ENCODE results near the gene NMBR.
"Not testable (repeated sequence)": the region's sequence is repeated elsewhere in the genome, so short reads cannot be mapped to it uniquely, and the experiment has no call there.

The NMBR gene

GRCh38 chr6:142171351-142171750 is 24.4 kb upstream of the NMBR start:
- Mint-ChIP-seq H3K4me3 (no peak overlapping the region), H3K27me3 (ENCODE audit: low read depth) (no peaks in the 10 kb centered on the region), H3K27ac (no peak overlapping the region), H3K9me3 (no peaks in the 10 kb centered on the region), H3K4me1 (ENCODE audit: low read depth) (no peaks in the 10 kb centered on the region), H3K36me3 (ENCODE audit: low read depth) (peaks cover 34% of the 10 kb centered on the region)

GRCh38 chr6:142167486-142167885 is 20.6 kb upstream of the NMBR start:
- Mint-ChIP-seq H3K27me3 (ENCODE audit: low read depth) (no peaks in the 10 kb centered on the region), H3K4me3 (no peak overlapping the region), H3K9me3 (no peaks in the 10 kb centered on the region), H3K4me1 (ENCODE audit: low read depth) (no peaks in the 10 kb centered on the region), H3K27ac (no peak overlapping the region), H3K36me3 (ENCODE audit: low read depth) (peaks cover 10% of the 10 kb centered on the region)

GRCh38 chr6:142167071-142167470 is 20.1 kb upstream of the NMBR start:
- Mint-ChIP-seq H3K27ac (no peak overlapping the region), H3K4me3 (no peak overlapping the region), H3K9me3 (no peaks in the 10 kb centered on the region), H3K27me3 (ENCODE audit: low read depth) (no peaks in the 10 kb centered on the region), H3K36me3 (ENCODE audit: low read depth) (peaks cover 6% of the 10 kb centered on the region), H3K4me1 (ENCODE audit: low read depth) (no peaks in the 10 kb centered on the region)

GRCh38 chr6:142165227-142165626 is 18.3 kb upstream of the NMBR start:
- H3K36me3 Mint-ChIP-seq (ENCODE audit: low read depth): peaks cover under 1% of the 10 kb centered on the region
- no peak overlapping the region for H3K4me3 Mint-ChIP-seq
- H3K27ac Mint-ChIP-seq: no peak overlapping the region
- H3K27me3 Mint-ChIP-seq (ENCODE audit: low read depth): no peaks in the 10 kb centered on the region
- no peaks in the 10 kb centered on the region for H3K4me1 Mint-ChIP-seq (ENCODE audit: low read depth)
- H3K9me3 Mint-ChIP-seq: no peaks in the 10 kb centered on the region

GRCh38 chr6:142162780-142163179 is 15.9 kb upstream of the NMBR start:
- H3K27ac Mint-ChIP-seq: no peak overlapping the region
- H3K36me3 Mint-ChIP-seq (ENCODE audit: low read depth): no peaks in the 10 kb centered on the region
- no peak overlapping the region for H3K4me3 Mint-ChIP-seq
- no peaks in the 10 kb centered on the region for H3K9me3 Mint-ChIP-seq
- no peaks in the 10 kb centered on the region for H3K27me3 Mint-ChIP-seq (ENCODE audit: low read depth)
- H3K4me1 Mint-ChIP-seq (ENCODE audit: low read depth): peaks cover 4% of the 10 kb centered on the region

- H3K4me3 Mint-ChIP-seq, H3K27ac Mint-ChIP-seq: not testable (repeated sequence)
These were observed 9.8 kb upstream of the NMBR start for GRCh38 chr6:142156758-142157068.

GRCh38 chr6:142155895-142156757 is 9.2 kb upstream of the NMBR start:
- no peak overlapping the region for H3K4me3 Mint-ChIP-seq
- no peaks in the 10 kb centered on the region for H3K36me3 Mint-ChIP-seq (ENCODE audit: low read depth)
- no peak overlapping the region for H3K27ac Mint-ChIP-seq
- no peaks in the 10 kb centered on the region for H3K27me3 Mint-ChIP-seq (ENCODE audit: low read depth)
- H3K4me1 Mint-ChIP-seq (ENCODE audit: low read depth): peaks cover 15% of the 10 kb centered on the region
- H3K9me3 Mint-ChIP-seq: no peaks in the 10 kb centered on the region

More at GRCh38 chr6:142156758-142157068, 9.8 kb upstream of the NMBR start:
- H3K4me1 Mint-ChIP-seq (ENCODE audit: low read depth): peaks cover 14% of the 10 kb centered on the region
- H3K9me3 Mint-ChIP-seq; H3K27me3 Mint-ChIP-seq (ENCODE audit: low read depth); H3K36me3 Mint-ChIP-seq (ENCODE audit: low read depth): not testable (repeated sequence)

GRCh38 chr6:142155091-142155490 is 8.2 kb upstream of the NMBR start:
- no peak overlapping the region for H3K27ac Mint-ChIP-seq
- H3K36me3 Mint-ChIP-seq (ENCODE audit: low read depth): peaks cover 7% of the 10 kb centered on the region
- H3K4me1 Mint-ChIP-seq (ENCODE audit: low read depth): peaks cover 17% of the 10 kb centered on the region

GRCh38 chr6:142154336-142154735 is 7.4 kb upstream of the NMBR start:
- Mint-ChIP-seq H3K27ac (no peak overlapping the region), H3K4me1 (ENCODE audit: low read depth) (peaks cover 21% of the 10 kb centered on the region), H3K27me3 (ENCODE audit: low read depth) (no peaks in the 10 kb centered on the region), H3K36me3 (ENCODE audit: low read depth) (peaks cover 7% of the 10 kb centered on the region), H3K9me3 (no peaks in the 10 kb centered on the region), H3K4me3 (no peak overlapping the region)

More at GRCh38 chr6:142155091-142155490, 8.2 kb upstream of the NMBR start:
- Mint-ChIP-seq H3K9me3 (no peaks in the 10 kb centered on the region), H3K27me3 (ENCODE audit: low read depth) (no peaks in the 10 kb centered on the region), H3K4me3 (no peak overlapping the region)

- Mint-ChIP-seq H3K4me3 (no peak overlapping the region), H3K9me3 (no peaks in the 10 kb centered on the region), H3K36me3 (ENCODE audit: low read depth) (peaks cover 11% of the 10 kb centered on the region), H3K27ac (no peak overlapping the region), H3K27me3 (ENCODE audit: low read depth) (no peaks in the 10 kb centered on the region), H3K4me1 (ENCODE audit: low read depth) (peaks cover 28% of the 10 kb centered on the region)
These were observed 6.3 kb upstream of the NMBR start for GRCh38 chr6:142153196-142153595.

- Mint-ChIP-seq H3K27me3 (ENCODE audit: low read depth) (no peaks in the 10 kb centered on the region), H3K36me3 (ENCODE audit: low read depth) (peaks cover 12% of the 10 kb centered on the region), H3K9me3 (no peaks in the 10 kb centered on the region), H3K27ac (no peak overlapping the region), H3K4me1 (ENCODE audit: low read depth) (peaks cover 32% of the 10 kb centered on the region), H3K4me3 (no peak overlapping the region)
These were observed 5.8 kb upstream of the NMBR start for GRCh38 chr6:142152746-142153145.

- H3K9me3 Mint-ChIP-seq; H3K4me1 Mint-ChIP-seq (ENCODE audit: low read depth); H3K4me3 Mint-ChIP-seq; H3K36me3 Mint-ChIP-seq (ENCODE audit: low read depth); H3K27me3 Mint-ChIP-seq (ENCODE audit: low read depth); H3K27ac Mint-ChIP-seq: not testable (repeated sequence)
These were observed 5.4 kb downstream of the NMBR start for GRCh38 chr6:142141531-142141930.

GRCh38 chr6:142138876-142139275 is 8.0 kb downstream of the NMBR start:
- Mint-ChIP-seq H3K36me3 (ENCODE audit: low read depth) (no peaks in the 10 kb centered on the region), H3K4me1 (ENCODE audit: low read depth) (no peaks in the 10 kb centered on the region), H3K4me3 (no peak overlapping the region), H3K9me3 (no peaks in the 10 kb centered on the region), H3K27ac (no peak overlapping the region), H3K27me3 (ENCODE audit: low read depth) (peaks cover 6% of the 10 kb centered on the region)

- Mint-ChIP-seq H3K27ac (no peak within 1 kb of the TSS), H3K4me3 (no peak within 1 kb of the TSS), H3K9me3 (no peaks in the 10 kb centered on the region), H3K36me3 (ENCODE audit: low read depth) (no peaks in the 10 kb centered on the region), H3K27me3 (ENCODE audit: low read depth) (peaks cover 32% of the 10 kb centered on the region), H3K4me1 (ENCODE audit: low read depth) (no peaks in the 10 kb centered on the region)
These were observed 14.3 kb downstream of the NMBR start, which contains the start of gene GJE1 for GRCh38 chr6:142132625-142133024. Gene GJE1, plus strand, starts transcription at chr6:142132925. Its CDS starts 234 bp downstream, at chr6:142133159.

- no peak overlapping the region for H3K4me3 Mint-ChIP-seq
- H3K27ac Mint-ChIP-seq: no peak overlapping the region
These were observed 16.1 kb downstream of the NMBR start for GRCh38 chr6:142130814-142131213.

More at GRCh38 chr6:142130814-142131213, 16.1 kb downstream of the NMBR start:
- H3K27me3 Mint-ChIP-seq (ENCODE audit: low read depth): peaks cover 37% of the 10 kb centered on the region
- no peaks in the 10 kb centered on the region for H3K36me3 Mint-ChIP-seq (ENCODE audit: low read depth)
- H3K4me1 Mint-ChIP-seq (ENCODE audit: low read depth): no peaks in the 10 kb centered on the region
- no peaks in the 10 kb centered on the region for H3K9me3 Mint-ChIP-seq

Measured in T-helper 1 cell treated with Interleukin-12 subunit alpha and Interleukin-12 subunit beta and Interleukin-4 antibody, amounts not matched to agents 30 μg/mL and 1 μg/mL, for 36 hours (primary cell).